Stimulated activated CD4-positive, alpha-beta T cell treated with anti-CD3 and anti-CD28 coated beads, Interleukin-2, amount 100 ng/mL, for 24 hours (primary cell): ENCODE results near the gene ELF2.
A peak's percentile ranks its signal among the peaks of the same experiment; 100 is the strongest.
"Not testable (repeated sequence)": the region's sequence is repeated elsewhere in the genome, so short reads cannot be mapped to it uniquely, and the experiment has no call there.

Source experiments
- DNase-seq, 2 donors: peaks; one replicate each; pipeline ENCODE4 v3.0.0-alpha.2; 2020

Gene ELF2

DNA sequence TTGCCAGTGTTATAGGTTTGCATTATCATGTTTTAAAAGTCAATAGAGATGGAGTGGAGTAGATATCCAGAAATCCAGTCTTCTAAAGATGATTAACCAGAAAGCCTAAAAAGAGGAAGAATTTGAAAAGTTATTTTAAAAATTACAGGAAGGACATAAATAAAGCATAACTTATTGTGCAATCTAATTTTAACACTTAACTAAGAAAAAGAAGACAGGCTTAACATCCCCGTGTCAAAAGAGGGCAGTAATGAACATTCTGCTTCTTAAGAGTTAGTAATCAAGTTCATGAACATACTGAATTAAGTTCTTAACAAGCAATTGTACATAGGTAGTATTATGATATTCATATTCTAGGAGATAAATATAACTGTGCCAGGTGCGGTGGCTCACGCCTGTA lies 39.3 kb downstream of the ELF2 start:
- DNase-seq = no peak

DNA sequence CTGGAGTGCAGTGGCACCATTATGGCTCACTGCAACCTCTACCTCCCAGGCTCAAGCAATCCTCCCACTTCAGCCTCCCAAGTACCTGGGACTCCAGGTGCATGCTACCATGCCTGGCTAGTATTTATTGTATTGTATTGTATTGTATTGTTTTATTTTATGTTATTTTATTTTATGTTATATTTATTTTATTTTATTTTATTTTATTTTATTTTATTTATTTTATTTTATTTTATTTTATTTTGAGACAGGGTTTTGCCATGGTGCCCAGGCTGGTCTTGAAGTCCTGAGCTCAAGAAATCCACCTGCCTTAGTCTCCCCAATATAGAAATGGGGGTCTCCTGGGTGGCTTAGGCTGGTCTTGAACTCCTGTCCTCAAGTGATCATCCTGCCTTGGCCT lies 42.6 kb downstream of the ELF2 start:
- no peak for DNase-seq

DNA sequence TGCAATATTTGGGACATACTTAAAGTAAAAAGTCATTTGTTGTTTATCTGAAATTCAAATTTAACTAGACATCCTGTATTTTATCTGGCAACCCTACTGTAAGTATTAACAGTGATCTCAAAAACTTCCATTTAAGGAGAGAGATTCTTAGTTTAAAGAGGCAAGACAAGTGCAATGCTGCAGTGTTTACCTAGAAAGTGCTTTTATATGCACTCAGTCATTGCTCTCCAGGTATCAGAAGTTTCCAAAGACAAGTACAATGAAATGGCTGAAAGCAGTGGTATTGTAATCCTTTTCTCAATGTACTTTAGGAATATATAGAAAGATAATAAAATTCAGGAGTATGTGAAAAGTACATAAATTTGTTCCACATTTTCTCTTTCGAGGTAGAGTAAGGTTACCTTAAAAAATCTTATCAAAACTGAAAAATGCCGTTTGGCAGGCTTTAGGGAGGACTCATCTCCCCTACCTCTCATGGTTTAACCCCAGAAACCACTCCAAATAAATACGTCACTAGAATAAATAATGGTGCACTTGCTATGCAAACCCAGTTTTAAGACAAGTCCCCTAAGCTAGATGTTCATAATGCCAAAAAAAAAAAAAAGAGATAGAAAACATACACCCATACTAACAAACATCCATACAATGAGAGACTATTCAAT lies 45.7 kb downstream of the ELF2 start:
- no peak for DNase-seq

DNA sequence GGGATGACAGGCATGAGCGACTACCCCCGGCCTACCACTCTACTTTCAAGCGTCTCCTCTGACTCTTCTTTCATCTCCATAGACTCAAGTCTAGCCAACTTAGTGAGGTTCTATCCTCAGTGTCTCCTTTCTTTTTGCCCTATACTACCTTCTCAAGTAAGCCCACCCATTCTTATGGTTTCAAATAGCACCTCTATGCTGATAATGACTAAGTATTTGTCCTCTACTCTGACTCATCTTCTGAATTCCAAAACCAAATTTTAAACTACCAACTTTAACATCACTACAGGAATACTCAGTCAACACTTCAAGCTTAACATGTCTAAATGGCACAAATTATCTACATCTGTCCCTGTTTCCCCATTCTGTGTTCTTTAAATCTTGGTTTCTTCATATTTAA lies 47.8 kb downstream of the ELF2 start:
- no peak for DNase-seq

DNA sequence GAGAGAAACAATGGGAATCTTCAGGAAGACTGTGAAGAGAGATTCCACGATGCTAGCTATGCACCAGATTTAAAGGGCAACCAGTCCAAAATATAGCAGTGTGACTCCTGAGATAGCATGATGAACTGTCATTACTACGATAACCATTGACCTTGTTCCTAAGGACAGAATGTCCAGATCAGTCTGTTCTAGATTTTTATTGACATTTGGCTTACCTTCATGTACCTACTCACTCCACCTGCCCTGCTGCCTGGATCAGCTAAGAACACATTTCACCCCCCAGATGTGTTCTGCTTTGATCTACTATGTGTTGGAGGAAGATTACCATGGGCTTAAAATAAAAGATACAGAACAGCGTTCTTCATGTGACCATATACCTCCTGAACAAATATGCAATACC lies 50.1 kb downstream of the ELF2 start:
- DNase-seq = no peak

DNA sequence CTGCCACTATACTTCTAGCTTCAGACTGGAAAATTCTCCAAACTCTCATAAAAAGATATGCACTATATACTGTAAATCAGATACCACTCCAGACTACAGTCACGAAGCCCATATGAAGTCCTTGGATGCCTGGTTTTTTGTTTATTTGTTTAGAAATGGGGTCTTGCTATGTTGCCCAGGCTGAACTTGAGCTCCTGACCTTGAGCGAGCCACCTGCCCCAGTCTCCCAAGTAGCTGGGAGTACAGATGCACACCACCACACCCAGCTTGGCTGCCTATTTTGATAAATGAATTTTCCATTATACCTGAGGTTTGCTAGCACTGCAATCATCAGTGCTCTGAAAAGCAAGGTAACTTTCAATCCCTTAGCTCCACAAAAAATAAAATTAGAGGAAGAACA lies 53.1 kb downstream of the ELF2 start:
- no peak for DNase-seq

DNA sequence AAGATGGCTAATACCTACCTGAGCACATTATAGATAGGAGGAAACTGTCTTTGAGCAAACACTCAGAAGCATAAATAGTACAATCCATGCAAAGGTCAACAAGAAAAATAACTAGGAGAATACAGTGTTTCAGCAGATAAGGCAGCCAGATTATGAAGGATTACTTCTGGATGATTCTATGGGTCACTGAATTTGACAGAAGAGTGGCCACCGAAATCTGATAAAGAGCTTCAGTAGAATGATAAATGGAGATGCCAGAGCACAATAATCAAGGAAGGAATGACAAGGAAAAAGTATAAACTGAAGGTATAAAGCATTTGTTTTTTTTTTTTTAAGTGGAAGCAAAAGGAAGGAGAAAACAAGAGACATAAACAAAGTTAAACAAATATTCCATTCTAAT lies 58.7 kb downstream of the ELF2 start:
- DNase-seq = no peak

DNA sequence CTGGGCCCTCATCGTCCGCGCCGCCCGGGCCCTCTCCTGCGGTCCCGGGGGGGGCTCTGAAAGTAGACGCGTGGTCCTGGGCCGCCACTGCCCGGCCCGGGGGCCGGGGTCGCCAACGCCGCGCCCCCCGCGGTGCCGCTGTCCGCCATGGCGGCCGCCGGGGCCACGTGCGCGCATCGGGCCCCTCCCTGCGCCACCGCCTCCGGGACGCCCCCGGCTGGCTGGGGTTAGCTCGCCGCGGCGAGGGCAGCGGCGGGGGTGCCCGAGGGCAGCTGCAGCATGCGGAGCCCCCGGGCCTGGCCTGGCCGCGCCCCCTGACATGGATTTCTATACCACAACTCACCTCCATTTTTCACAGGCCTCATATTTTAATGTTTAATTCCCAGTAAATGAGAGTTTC lies 61.8 kb downstream of the ELF2 start:
- DNase-seq = no peak

DNA sequence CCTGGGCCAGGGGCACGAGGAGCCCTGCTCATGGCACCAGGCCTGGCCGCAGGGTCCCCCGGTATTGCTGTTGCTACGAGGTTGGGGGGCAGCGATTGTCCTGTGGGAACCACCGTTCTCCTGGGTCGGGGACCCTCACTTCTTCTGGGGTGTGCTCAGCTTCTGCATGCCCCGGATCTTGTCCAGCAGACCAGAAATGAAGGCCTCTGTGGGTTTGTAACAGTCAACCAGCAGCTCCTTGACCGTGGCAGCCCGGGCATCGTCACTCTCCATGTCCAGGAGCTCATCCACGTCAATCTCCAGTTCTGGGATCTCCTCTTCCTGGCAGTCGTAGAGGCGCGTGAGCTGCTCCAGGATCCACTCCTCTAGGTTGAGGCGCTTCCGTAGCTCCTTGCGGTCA lies 62.2 kb downstream of the ELF2 start:
- DNase-seq = not testable (repeated sequence)

DNA sequence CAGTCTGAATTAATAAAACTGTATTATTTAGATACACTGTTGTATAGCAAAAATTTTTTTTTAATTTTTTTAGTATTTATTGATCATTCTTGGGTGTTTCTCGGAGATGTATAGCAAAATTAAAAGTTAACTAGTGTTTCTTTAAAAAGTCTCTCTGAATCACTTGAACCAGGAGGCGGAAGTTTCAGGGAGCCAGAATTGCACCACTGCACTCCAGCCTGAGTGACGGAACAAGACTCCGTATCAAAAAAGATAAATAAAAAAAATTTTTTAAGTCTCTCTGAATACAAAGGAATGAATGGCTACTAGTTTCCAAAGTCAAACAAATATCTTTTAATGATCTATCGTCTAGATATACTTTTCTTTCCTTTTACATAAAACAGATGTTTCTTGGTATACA lies 64.4 kb downstream of the ELF2 start:
- no peak for DNase-seq

DNA sequence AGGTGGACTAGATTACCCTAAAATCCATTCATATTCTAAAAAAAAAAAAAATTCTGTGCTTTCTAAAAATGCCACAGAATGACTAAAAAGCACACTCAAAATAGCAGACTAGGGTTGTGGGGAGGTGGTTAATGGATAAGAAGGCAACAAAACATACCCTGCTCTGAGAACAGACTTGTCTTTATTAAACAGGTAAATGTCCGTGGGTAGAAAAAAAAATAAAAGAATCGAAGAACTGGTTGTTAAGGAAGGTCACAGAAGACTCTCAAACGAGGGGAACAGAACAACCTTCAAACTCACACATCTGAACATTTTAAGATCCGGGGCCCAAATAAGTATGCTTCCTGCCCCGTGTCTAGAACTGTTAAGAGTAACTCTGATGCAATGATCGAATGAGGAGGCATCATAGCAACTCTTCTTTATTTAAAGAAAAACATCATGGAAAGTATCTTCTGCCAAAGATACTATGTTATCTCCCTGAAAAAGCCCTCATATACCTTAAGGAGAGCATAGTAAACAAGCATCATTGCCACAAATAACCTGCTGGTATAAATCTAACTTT lies 68.4 kb downstream of the ELF2 start:
- DNase-seq = no peak

DNA sequence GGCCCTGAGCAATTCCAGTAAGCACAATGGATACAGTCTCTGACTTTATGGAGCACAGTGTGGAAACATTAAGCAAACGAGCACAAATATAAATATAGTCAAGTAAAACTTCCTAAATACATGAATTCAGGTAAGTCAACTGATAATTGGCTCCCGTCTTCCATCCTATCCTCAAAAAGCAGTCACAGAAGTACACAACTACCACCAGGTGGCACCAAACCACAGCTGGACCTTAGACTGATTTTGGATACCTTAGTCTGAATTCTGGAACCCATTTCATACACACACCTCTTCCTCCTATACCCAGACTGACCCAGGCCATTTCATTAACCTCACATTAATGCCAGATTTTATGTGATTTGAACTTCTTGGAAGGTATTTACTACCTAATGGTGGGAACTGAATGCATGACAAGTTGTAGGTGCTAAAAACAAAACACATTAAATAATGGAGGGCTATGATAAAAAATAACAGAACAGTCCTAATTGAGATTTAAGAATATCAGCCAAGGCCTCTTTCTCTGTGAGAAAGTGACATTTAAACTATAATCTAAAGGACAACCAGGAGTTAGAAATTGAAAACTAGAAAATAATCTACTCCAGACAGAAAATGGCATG lies 77.5 kb downstream of the ELF2 start:
- DNase-seq = peak; percentile 73 to 79

DNA sequence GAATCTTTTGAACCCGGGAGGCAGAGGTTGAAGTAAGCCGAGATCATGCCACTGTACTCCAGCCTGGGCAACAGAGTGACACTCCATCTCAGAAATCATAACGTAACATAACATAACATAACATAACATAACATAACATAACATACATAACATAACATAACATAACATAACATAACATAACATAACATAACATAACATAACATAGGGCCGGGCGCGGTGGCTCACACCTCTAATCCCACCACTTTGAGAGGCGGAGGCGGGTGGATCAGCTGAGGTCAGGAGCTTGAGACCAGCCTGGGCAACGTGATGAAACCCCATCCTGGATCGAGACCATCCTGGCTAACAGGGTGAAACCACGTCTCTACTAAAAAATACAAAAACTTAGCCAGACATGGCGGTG lies 84.7 kb downstream of the ELF2 start:
- DNase-seq = no peak

DNA sequence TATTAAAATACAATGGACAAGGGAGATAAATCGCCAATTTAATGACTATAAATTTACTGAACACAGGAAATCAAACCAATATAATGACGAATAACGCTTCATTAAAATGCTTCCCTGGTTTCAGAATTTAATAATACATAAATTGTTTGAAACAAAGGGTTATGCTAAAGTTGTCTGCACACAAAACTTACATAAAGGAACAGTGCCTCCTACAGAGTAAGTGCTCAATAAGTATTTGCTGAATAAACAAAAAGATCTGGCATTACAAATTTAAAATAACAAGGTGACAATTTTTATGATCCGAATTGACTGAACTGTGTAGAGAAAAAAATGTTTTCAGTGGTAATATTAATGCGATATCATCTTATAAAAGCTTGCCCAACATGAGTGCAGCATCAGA lies 91.9 kb downstream of the ELF2 start:
- DNase-seq = no peak

DNA sequence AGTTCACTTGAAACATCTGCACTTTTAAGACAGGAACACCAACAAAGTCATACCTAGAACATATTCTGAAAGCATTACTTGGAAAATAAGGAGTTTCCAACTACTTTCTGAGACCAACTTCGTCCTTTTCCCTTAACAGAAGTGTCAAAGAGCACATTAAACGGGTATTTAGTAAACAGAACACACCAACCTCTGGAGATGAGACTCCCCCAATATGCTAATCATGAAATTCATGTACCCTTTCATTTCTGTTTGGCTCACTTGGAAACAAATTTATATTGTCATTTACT lies 92.3 kb downstream of the ELF2 start:
- no peak for DNase-seq

DNA sequence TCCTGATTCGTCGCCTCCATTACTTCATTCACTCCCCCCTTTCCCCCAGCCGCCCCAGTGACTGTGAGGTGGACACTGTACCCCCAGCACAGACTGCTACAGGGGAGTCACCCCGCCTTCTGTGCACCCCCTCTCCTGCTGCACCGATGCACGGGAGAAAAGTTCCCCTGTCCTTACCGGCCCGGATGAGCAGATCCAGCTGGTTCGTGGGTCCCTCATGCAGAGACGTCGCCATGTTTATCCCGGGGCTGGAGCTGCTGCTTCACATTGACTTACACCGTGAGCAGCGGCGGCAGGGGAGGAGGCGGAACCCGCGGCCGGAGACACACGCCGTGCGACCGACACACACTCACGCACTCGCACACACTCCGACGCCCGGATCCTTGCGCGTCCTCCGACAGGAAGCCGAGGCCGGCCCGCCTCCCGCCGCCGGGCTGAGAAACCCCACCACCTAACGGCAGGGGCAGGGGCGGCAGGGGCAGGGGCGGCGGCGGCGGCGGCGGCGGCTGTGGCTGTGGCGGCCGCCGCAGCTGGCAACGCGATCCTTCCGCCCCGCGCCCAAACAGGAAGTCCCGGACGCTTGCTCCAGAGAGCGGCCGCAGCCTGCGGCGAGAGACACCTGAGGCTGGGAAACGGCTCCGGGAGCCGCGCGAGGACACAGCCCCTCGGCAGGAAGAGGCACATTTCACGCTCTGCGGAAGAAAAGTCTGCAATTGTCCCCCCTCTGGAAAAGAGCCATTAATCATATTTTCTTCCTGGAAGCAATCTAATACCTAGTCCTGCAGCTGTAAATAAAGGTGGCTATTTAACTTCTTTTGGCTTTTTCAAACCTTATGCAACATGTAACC lies 92.8 kb downstream of the ELF2 start:
- DNase-seq = peak; percentile 86 to 88

DNA sequence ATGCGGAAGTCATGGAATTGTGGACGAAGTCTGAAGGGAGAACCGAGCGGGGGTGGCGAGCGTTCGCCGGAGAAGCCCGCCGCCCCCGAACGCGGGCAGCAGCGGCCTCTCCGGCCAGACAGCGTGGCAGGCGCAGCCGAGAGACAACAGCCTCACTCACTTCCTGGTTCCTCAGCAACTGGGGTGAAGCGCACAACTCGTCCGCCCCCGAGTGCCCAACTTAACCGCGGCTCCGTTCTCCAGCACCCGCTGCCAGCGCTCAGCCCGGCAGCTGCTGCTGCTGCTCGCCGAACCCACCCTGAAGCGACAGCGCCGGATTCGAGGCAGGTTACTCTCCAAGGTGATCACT lies 93.4 kb downstream of the ELF2 start:
- DNase-seq = peak in 1 of 2 donors; percentile 61

DNA sequence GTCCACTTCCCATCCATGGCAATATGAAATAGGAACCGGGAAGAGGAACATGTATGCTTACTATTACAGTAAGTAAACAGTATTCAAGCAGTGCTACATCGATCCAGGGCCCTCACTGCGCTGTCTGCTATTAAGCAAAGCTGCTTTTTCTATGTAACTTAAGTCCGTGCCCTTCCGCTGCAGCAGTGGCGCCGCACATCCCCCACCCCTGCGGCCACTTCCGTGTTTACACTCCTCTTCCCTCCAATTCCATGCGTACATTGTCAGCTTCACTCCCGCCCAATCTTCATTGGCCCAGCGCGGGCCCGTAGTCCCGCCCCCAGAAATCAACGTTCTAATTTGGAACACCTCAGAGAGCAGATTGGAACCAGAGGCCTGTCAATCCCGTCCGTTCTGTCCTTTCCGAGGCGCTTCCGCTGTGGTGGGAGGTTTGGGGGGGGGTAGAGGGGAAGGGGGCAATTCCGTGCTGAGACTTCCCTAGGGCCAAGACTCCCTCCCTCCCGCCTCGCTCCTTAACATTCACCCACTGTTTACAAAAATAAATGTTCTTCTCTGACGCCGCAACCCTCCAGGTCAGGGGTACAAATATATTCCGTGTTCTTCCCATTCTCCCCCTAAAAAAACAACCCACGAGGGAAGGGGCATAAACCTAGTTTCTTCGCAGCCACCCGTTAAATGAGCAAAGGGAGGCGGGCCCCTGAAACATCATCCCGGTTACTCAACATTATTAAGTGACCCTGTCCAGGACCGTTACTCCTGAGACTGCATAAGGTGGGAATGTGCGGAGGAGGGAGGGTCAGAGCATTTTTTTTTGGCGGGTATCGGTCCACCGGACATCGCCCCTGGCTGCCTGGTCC lies 94.0 kb downstream of the ELF2 start:
- peak; percentile 90 to 91 for DNase-seq

DNA sequence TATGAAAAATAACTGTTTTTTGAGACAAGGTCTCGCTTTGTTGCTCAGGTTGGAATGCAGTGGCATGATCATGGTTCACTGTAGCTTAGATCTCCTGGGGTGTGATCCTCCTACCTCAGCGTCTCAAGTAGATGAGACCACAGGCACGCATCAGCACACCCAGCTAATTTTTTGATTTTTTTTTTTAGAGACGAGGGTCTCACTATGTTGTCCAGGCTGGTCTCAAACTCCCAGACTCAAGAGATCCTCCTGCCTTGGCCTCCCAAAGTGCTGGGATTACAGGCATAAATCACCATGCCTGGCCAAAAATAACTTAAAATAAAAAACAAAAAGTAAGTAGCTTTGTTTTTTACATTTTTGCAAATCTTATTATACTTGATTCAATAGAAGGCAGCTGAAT lies 98.1 kb downstream of the ELF2 start:
- no peak for DNase-seq

DNA sequence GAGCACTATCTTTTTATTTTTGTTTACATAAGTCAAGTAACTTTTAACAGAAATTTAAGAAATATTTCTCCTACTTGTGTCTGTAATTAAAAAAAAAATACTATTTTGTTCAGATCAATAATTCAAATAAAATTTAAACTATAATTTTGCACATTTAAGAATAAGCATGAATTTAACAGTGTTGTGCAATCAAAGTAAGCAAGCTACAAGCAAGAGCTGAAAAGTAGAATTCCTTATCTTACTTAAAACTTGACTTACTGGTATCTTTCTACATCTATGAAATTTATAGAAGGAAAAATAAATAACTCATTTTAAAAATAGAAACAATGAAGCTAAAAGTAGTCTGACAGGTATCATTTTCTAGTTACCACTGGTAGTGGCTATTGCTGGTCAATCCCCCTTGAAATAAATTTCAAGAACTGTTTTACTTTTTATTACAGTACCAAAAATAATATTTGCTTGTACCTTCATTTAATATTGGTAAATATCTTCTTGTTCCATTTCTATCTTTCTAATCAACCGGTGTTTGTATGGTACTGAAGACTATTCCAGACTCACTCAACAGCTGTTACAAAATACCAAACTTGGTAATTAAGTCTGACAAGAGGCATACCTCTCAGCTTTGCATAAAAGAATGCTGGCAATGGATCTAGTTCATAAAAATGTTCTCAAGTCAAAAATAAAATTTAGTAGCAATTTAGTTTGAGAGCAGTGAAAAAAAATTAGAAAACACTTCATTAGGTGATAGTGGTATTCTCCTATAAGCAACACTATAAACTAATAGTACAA lies 99.3 kb downstream of the ELF2 start:
- DNase-seq = no peak

DNA sequence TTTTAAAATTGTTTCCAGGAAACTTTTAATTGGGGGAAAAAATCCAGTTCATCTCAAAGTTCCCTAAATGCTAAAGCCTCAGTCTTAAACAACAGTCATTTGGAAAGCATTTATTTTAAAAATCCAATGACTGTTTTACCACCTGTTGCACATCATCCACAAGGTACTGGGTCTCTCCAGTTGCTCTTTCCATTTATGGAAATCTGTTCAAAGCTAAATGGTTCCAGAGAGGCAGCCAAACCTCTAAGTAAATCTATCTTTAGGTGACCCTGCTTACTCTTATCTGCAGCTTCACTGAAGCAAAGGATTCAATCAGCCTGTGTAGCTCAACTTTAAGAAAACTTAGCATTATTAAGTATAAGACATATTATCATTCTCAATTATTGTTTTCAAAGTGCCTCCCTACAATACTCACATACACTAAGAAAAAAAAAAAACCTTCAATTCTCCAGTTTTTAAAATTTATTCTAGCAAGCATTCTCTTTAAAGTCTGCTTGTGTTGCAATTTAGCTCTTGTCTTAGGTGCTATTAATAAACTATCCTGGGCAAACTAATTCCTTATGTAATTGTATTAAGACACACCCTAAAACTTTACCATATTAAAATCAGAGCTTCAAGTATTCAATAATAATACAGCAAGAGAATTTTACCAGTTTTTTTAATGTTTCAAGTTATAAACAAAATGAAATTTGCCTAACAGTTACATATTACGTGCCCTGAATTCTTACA lies 100.8 kb downstream of the ELF2 start:
- DNase-seq = no peak

DNA sequence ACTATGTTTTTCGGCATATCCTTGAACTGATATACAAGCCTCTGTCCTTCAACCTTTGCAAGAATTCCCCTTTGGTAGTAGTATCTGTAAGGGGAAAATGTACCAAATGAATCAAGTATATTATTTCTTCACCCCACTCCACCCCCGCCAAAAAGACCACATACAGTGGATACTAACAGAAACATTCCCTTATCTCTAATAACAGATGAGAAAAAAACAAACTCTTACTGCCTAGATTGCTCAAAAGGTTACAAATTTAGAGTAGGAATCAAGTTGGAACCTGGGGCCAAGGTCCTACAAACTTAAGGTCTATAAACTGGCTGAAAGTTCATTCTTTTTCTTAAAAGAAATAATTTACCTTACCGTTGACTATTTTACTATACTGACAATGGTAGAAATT lies 116.4 kb downstream of the ELF2 start:
- no peak for DNase-seq
